HG03135 (cell line): ENCODE data around the gene ZSCAN5A.
"Not testable (repeated sequence)": the region's sequence is repeated elsewhere in the genome, so short reads cannot be mapped to it uniquely, and the experiment has no call there.

ENCODE experiments used
- ATAC-seq: cut with Tn5 transposase; IDR thresholded peaks from one replicate; pipeline ENCODE4 v1.9.1; 2021; ENCODE audit warnings: mild to moderate bottlenecking, moderate library complexity; ENCODE audit not compliant: unreplicated experiment

Gene ZSCAN5A

DNA sequence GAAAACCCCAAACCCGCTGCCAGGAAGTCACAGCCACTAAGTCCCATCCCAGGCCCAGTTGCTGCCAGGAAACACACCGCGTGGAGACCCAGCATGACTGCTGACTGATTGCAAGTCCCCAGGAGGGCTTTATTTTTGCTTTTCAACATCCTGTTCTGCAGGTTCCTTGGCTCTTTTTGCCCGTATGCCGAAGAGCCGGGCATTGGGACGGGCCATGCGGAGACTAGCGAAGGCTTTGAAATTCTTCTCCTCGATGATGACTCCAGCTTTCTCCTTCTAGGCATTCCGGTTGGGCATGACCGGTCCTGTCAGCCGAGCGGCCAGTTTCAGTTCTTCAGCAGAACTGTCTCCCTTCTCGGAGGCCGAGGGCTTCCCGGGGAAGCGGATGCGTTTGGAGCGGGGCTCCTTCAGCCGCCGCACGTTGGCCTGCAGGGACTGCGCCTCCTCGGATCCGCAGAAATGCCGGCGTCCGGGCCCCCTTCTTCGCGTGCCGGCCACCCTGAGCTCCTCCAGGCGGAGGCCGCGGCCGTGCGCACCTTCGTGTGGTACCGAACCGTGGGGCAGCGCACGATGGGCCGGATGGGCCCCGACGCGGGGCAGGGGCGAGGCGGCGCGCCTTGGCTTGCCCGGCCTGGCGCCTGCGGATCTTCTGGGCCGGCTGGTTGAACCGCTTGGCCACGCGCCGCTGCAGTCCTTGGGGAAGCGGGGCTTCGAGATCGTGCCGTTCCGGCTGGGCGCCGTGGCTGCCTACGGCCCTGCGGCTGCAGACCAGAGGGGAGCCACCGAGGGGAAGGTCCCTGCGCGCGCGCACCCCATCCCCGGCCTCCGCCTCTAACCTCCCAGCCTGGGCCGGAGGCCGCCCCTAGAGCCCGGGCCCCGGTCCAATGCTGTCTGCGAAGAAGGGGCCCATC lies 97.3 kb downstream of the ZSCAN5A start:
- ATAC-seq, result no peak

DNA sequence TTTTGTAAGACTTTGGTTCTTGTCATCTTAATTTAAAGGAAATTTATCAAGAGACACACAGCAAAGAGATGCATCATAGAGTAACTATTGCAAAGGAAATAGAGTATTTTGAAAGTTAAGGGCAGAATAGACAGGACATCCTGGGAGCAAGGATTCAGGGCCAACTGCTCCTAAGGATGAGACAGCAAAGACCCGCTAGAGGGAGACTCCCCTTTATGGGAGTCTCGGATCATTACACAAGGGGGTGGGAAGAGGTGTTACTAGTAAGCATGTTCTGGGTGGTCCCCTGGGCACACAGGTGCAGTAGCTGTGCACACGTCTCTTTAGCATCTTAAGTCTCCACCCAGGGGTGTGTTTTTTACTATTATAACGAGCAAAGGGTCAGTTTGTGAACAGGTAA lies 102.9 kb downstream of the ZSCAN5A start:
- no peak for ATAC-seq

DNA sequence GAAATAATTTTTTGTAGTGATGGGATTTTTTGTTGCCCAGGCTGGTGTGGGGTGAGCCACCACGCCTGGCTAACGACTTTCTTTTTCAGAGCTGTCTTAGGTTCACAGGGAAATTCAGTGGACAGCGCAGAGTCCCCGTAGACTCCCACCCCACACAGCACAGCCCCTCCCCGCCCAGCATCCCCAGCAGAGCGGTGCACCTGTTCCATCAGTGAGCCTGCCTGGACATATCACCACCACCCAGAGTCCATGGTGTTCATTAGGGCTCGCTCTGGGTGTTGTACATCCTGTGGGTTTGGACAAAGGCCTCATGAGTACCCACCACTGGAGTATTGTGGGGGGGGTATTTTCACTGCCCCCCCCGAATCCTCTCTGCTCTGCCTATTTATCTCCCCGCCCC lies 104.6 kb downstream of the ZSCAN5A start:
- not testable (repeated sequence) for ATAC-seq

DNA sequence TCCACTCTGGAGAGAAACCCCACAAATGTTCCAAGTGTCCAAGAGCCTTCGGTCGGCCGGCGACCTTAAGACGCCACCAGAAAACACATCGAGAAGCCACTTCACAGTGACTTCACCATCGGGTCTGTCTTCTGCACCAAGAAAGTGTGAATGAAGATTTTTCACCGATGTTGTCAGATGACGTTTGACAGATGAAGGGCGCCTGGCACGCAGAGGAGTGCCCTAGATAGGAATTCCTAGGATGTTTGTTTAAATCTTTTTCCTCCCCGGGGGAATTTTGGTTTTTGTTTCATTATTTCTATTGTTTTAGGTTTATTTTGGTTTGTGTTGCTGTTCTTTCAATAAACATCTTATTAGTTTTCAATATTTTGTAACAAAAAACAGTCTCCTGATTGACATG lies 105.5 kb downstream of the ZSCAN5A start:
- no peak for ATAC-seq

DNA sequence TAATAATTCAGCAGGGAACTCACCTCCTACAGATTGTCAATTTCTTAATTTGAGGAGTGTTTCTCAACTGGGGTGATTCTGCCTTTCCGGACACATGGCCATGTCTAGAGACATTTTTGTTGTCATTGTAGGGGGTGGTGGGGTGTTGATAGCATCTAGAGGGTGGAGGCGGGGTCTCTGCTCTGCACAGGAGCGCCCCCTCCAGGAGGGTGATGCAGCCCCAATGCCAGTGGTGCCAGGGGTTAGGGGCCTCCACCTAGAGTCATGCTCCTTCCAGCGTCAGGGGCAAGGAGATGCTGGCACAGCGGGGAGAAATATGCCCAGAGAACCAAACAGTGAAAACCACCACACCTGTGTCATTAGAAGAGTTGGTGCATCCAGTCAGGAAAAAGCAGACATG lies 107.1 kb downstream of the ZSCAN5A start:
- ATAC-seq, result not testable (repeated sequence)

DNA sequence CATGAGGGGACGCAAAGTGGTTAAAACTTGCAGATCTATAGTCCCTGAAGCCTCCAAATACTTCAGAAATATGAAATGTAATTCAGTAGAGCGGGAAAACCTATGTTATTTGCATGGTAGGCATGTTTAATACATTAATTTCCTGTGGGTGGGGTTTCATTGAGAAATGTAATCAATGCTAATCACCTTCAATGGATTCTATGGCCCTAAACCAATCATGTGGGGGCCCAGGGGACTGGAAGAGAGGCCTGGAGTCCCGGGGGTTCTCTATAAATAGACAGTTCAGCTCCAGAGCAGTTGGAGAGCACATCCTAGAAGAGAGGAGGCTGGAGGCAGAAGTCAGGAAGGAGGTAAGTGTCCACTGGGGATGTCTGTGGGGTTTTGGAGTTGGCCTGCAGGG lies 112.7 kb downstream of the ZSCAN5A start, which contains the start of gene ZSCAN5C:
ZSCAN5C (plus strand) TSS at position 301 of the 400 bp plus-strand sequence. CDS start 3,641 bp downstream, outside the sequence.
- no peak for ATAC-seq

DNA sequence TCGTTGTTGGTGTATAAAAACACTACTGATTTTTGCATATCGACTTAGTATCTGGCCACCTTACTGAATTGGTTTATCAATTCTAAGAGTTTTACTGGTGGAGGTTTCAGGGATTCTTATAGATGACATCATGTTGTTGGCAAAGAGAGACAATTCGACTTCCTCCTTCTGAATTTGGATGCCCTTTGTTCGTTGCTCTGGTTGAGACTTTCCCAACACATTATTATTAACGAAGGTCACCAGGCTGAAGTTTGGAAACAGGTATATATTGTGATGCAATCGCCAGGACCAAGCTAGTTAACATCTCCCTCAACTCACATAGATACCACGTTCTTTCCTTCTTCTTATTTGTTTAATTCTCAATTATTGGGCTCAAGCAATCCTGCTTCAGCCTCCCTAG lies 115.0 kb downstream of the ZSCAN5A start:
- no peak for ATAC-seq

DNA sequence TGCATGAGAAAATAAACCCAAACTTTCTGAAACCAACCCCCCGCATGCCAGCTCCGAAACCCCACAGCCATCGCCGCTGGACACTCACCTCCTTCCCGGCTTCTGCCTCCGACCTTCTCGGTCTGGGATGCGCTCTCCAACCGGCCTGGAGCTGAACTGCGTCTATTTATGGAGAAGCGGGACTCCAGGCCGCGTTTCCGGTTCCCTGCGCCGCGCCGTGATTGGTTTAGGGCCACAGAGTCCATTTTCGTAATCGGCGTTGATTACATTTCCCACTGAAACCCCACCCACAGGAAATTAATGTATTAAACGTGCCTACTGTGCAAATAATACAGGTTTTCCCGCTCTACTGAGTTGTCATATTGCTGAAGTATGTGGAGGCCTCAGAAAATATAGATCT lies 117.0 kb downstream of the ZSCAN5A start, which contains the start of gene ZSCAN5B:
ZSCAN5B (minus strand) TSS at position 138 of the 400 bp plus-strand sequence. CDS start 4,731 bp downstream, outside the sequence.
- ATAC-seq, result not testable (repeated sequence)

DNA sequence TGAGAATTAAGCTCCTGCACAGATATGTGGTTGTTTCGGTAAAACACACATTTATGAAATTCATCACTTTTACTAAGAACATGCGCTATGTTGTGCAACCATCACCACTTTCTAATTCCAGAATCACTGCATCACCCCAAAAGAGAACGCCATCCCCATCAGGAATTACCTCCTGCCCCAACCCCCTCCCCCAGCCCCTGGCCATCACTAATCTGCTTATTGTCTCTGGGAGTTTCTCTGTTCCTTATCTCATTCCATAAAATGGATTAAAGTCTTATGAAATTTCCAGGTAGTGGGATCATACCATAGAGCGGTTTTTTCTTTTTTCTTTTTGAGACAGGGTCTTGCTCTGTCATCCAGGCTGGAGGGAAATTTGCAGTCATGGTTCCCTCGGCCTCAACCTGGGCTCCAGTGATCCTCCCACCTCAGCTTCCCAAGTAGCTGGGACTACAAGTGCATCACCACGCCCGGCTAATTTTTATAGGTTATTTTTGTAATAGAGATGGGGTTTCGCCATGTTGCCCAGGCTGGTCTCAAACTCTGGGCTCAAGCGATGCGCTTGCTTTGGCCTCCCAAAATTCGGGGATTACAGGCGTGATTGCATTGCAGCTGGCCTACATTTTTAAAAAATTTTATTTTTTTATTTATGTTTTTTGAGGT lies 120.5 kb downstream of the ZSCAN5A start:
- no peak for ATAC-seq

DNA sequence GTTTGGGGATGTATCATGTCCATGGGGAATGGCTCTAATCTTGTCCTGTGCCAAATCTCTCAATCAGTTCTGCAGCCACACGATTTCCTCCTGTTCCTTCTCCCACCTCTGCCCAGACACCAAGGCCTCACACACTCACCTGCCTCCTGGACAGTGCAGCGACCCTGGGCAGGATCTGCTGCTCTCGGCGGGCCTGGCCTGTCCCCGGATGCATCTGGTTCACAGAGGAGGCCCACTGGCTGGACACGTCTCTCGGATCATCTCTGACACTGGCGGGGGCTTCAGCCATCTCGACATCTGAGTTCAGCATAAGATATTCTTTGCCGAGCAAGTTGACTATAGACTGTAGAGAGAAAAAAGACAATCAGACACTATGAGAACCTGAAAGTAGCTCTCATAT lies 122.9 kb downstream of the ZSCAN5A start:
- ATAC-seq, result no peak

DNA sequence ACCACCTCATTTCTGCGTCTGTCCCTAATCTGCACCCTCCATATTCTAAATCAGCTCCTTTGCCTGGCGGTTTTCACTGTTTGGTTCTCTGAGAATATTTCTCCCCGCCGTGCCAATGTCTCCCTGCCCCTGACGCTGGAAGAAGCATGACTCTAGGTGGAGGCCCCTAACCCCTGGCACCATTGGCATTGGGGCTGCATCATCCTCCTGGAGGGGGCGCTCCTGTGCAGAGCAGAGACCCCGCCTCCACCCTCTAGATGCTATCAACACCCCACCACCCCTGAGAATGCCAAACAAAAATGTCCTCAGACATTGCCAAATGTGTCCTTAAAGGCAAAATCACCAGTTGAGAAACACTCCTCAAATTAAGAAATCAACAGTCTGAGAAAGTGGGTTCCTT lies 123.5 kb downstream of the ZSCAN5A start:
- ATAC-seq, result no peak

DNA sequence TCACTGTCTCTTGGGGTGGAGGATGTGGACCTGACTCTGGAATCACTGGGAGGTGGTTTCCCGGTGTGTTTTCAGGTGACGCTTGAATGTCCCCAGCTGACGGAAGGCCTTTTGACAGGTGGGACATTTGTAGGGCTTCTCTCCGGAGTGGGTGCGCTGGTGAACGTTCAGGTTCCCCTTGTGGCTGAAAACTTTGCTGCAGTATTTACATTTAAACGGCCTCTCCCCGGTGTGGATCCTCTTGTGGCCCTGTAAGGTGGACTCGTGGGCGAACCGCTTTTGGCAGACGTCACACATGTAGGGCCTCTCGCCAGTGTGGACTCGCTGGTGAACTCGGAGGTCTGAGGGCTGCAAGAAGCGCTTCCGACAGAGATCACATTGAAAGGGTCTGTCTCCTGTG lies 124.9 kb downstream of the ZSCAN5A start:
- no peak for ATAC-seq

DNA sequence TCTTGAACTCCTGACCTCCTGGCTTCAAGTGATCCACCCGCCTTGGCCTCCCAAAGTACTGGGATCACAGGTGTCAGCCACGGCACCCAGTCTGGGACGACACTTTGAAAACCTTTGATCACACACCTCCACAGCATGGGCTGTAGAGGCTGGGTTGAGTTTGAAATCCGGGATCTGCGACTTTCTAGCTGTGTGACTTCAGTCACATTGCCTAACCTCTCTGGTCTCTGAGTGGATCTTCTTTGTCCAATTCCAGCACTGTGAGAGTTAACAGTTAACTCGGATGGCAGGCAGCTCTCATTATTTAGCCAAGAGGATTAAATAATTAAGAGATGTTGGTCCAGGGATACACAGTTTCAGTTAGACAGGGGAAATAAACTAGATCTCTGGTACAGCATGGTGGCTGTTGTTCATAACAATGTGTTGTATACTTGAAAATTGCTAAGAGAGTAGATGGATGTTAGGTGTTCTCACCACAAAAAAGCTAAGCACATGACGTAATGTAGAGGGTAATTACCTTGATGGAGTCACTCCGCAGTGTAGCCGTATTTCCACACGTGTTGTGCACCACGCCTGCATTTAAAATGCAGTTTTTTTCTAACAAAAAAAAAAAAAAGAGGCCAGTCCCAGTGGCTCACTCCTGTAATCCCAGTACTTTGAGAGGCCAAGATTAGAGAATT lies 136.9 kb downstream of the ZSCAN5A start:
- ATAC-seq, result no peak

DNA sequence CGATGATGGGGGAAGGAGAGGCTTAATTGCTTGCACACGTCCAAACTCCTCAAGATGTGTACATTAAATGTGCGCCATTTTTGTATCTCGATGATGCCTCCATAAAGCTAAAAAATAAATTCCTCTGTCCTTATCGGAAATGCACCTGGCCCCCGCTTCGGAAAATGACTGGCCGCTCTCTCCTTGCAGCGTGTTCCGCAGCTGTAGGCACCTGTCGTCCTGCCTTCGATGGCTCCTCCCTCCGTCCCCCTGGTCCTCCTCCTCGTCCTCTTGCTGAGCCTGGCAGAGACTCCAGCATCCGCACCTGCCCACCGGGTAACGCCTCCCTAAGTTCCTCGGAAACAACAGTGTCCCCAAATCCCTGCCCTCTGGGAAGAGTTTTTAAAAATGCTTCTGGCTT lies 137.8 kb downstream of the ZSCAN5A start:
- no peak for ATAC-seq

DNA sequence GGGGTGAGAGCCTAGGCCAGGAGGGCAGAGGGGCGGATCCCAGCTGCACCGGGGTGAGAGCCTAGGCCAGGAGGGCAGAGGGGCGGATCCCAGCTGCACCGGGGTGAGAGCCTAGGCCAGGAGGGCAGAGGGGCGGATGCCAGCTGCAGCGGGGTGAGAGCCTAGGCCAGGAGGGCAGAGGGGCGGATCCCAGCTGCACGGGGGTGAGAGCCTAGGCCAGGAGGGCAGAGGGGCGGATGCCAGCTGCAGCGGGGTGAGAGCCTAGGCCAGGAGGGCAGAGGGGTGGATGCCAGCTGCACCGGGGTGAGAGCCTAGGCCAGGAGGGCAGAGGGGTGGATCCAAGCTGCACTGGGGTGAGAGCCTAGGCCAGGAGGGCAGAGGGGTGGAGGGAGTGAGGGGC lies 138.3 kb downstream of the ZSCAN5A start:
- not testable (repeated sequence) for ATAC-seq

DNA sequence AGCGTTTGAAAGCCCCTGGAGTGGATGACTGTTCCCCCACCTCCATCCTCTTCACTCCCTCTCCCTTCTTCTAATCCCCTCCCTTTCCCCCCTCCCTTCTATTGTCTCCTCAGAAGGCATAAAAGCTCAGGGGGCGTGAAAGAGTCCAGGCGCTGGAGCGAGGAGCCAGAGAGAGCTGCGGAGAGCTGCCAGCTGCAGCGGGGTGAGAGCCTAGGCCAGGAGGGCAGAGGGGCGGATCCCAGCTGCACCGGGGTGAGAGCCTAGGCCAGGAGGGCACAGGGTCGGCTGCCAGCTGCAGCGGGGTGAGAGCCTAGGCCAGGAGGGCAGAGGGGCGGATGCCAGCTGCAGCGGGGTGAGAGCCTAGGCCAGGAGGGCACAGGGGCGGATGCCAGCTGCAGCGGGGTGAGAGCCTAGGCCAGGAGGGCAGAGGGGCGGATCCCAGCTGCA lies 138.8 kb downstream of the ZSCAN5A start, which contains the start of gene GALP:
GALP (plus strand) TSS at position 148 of the 447 bp plus-strand sequence. CDS start 1,101 bp downstream, outside the sequence.
- not testable (repeated sequence) for ATAC-seq

DNA sequence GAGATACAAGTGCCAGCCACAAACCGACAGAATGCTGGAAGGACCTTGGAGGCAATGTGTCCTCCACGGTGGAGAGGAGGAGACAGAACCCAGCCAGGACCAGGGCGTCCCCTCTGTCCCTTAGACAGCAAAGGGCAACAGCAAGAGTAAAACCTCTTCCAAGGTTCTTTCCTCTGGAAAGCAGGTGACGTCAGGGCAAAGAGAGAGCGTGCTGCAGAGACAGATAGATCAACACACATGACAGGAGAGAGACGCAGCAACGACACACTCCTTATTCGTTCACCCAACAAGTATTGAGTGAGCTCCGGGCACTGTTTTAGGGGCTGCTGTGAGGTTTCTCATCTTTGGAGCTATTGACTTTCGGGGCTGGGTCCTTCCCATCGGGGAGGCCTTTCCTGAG lies 140.1 kb downstream of the ZSCAN5A start:
- ATAC-seq, result no peak

DNA sequence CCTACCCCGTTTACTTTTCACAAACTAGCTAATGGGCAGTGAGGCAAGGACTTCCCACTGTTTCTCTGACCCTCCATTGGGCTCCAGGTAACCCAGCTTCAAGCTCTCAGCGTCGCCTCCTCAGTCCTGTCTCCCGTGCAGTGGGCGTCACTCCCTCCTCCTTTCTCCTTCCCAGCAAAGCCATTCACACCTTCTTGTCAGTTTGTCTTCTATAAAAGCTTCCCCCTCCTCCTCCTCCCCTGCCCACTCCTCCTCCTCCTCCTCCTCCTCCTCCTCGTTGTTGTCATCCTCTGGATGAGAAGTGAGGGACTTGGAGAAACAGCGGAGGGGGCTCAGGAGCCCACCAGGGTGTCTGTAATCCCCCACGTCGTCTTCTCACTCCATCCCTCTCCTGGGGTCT lies 140.6 kb downstream of the ZSCAN5A start:
- no peak for ATAC-seq
